GM18867 (cell line): Measurements from ENCODE around the gene SF3B2.
"Not testable (repeated sequence)": the region's sequence is repeated elsewhere in the genome, so short reads cannot be mapped to it uniquely, and the experiment has no call there.

Experiments used
- ATAC-seq: cut with Tn5 transposase; IDR thresholded peaks from one replicate; pipeline ENCODE4 v1.9.1; 2021; ENCODE audit warnings: mild to moderate bottlenecking, moderate library complexity; ENCODE audit not compliant: unreplicated experiment

SF3B2 gene

GRCh38 chr11:66072518-66072917 lies 20.4 kb downstream of the SF3B2 start:
- ATAC-seq = no peak

- no peak for ATAC-seq
Observed at GRCh38 chr11:66073669-66074068, 21.5 kb downstream of the SF3B2 start.

GRCh38 chr11:66075273-66075672 lies 23.1 kb downstream of the SF3B2 start:
- no peak for ATAC-seq

GRCh38 chr11:66076561-66076960 lies 24.4 kb downstream of the SF3B2 start:
- no peak for ATAC-seq

GRCh38 chr11:66077927-66078326 lies 25.8 kb downstream of the SF3B2 start:
- ATAC-seq = no peak

- ATAC-seq = not testable (repeated sequence)
Observed at GRCh38 chr11:66078949-66079348, 26.8 kb downstream of the SF3B2 start.

GRCh38 chr11:66080055-66080817 lies 28.1 kb downstream of the SF3B2 start:
- no peak for ATAC-seq

- ATAC-seq = peak; percentile 83
Observed at GRCh38 chr11:66081505-66081904, 29.3 kb downstream of the SF3B2 start.

- no peak for ATAC-seq
Observed at GRCh38 chr11:66082946-66083698, 31.0 kb downstream of the SF3B2 start.

GRCh38 chr11:66083767-66084166 lies 31.6 kb downstream of the SF3B2 start:
- ATAC-seq = no peak

- ATAC-seq = no peak
Observed at GRCh38 chr11:66084821-66085475, 32.8 kb downstream of the SF3B2 start.

GRCh38 chr11:66087148-66087908 lies 35.2 kb downstream of the SF3B2 start:
- ATAC-seq = no peak

GRCh38 chr11:66089067-66089466 lies 36.9 kb downstream of the SF3B2 start:
- no peak for ATAC-seq

- ATAC-seq = no peak
Observed at GRCh38 chr11:66090288-66090687, 38.1 kb downstream of the SF3B2 start.

GRCh38 chr11:66092125-66092524 lies 40.0 kb downstream of the SF3B2 start:
- not testable (repeated sequence) for ATAC-seq

GRCh38 chr11:66099746-66100145 lies 47.6 kb downstream of the SF3B2 start:
- ATAC-seq = not testable (repeated sequence)

- ATAC-seq = peak; percentile 61
Observed at GRCh38 chr11:66100272-66101065, 48.3 kb downstream of the SF3B2 start.

GRCh38 chr11:66101066-66101464 lies 48.9 kb downstream of the SF3B2 start:
- ATAC-seq = no peak

GRCh38 chr11:66104057-66104638 lies 52.0 kb downstream of the SF3B2 start:
- ATAC-seq = no peak
